ENCODE measurements around the gene DNAAF3.

DNAAF3 gene

DNA sequence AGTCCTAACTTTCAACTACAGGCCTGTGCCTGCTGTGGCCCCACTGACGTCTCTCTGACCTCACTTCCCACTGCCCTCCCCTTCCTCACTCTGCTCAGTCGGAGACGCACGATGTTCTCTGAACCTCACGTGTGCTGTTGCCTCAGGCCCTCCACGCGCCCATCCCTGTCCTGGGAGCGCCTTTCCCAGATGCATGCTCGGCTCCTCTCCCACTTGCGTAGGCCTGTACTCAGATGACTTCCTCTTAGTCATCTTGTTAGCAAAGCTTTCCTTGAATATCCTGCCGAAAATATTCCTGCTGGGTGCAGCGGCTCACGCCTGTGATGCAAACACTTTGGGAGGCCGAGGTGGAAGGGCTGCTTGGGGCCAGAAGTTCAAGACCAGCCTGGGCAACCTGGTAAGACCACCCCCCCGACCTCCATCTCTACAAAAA, 23.0 kb upstream of the DNAAF3 start:
- ATAC-seq (replicated peaks) (no peak), DNase-seq (no peak)
- Mint-ChIP-seq H3K9me3 (no peaks in the 10 kb centered on the region), H3K27me3 (peaks cover 25 to 52% of the 10 kb centered on the region in 2 donors), H3K36me3 (ENCODE audit: insufficient read depth) (peaks cover 2% of the 10 kb centered on the region), H3K4me1 (ENCODE audit: low read depth in 2 of 2) (peaks cover 0 to 3% of the 10 kb centered on the region in 2 donors), H3K27ac (no peak overlapping the region), H3K4me3 (no peak overlapping the region)

DNA sequence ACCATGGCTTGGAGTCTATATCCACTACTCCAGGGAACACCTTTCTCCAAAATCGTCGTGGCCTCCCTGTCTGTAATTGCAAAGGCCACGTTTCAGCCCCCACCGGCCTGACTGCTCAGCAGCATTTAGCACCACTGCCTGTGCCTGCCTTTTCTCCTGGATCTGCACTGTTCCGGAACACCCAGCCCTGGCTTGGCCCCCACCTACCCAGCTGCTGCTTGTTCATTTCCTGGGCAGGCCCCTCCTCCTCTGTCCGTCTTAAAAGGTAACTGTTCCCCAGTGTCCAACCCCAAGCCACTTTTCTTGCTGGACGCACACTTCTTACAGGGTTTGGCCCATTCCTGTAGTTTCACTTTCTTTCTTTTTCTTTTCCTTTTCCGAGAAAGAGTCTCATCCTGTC, 22.2 kb upstream of the DNAAF3 start:
- H3K4me1 Mint-ChIP-seq (ENCODE audit: low read depth in 2 of 2) = peaks cover 0 to 3% of the 10 kb centered on the region in 2 donors
- H3K27ac Mint-ChIP-seq = no peak overlapping the region
- H3K9me3 Mint-ChIP-seq = no peaks in the 10 kb centered on the region
- no peak overlapping the region for H3K4me3 Mint-ChIP-seq
- peaks cover 2% of the 10 kb centered on the region for H3K36me3 Mint-ChIP-seq (ENCODE audit: insufficient read depth)
- no peak for ATAC-seq (replicated peaks)
- DNase-seq = no peak
- peaks cover 33 to 54% of the 10 kb centered on the region in 2 donors for H3K27me3 Mint-ChIP-seq

DNA sequence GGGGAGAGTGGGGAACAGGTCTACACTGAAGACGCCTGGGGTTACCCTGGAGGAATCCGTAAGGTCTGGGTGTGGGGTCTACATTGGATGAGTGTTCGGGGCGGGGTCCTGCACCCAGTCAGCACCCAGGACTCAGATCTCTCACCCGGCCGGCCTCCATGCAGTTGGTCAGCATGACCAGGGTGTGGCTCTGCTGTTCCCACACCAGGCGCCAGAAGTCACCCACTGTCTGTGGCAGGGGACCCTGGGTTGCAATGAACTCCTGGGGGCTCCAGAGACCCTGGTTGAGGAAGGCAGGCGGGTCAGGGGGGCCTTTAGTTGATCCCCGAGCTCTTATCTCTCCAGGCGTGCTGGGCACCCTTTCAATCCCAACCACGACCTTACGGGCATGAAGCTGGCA, 19.7 kb upstream of the DNAAF3 start:
- Mint-ChIP-seq H3K27me3 (peaks cover 36 to 54% of the 10 kb centered on the region in 2 donors), H3K4me3 (no peak overlapping the region), H3K27ac (peak overlapping the region in 1 of 2 donors; percentile 8), H3K9me3 (no peaks in the 10 kb centered on the region), H3K36me3 (ENCODE audit: insufficient read depth) (peaks cover under 1% of the 10 kb centered on the region), H3K4me1 (ENCODE audit: low read depth in 2 of 2) (peaks cover 0 to 3% of the 10 kb centered on the region in 2 donors)
- DNase-seq = no peak
- ATAC-seq (replicated peaks) = no peak

DNA sequence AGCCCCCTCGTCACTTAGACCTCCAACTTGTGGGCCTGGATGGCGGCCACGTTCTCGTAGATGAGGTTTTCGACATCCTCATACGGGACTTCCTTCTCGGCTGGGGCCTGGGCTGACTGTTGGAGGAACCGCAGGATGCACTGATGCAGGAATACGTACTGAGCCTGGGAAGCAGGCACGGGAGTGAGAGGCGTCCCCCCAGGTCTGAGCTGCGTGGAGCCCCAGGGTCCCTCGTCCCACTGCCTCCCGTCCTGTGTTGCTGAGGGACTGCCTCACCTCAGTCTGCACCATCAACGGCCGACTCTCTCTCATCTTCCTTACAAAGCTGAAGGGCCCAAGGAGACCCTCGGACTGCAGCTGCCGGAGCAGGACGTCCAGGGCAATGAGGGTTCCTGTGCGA, 15.3 kb upstream of the DNAAF3 start:
- DNase-seq (no peak), ATAC-seq (replicated peaks) (no peak)
- Mint-ChIP-seq H3K36me3 (ENCODE audit: insufficient read depth) (peaks cover 29% of the 10 kb centered on the region), H3K27me3 (peaks cover 53 to 94% of the 10 kb centered on the region in 2 donors), H3K4me1 (ENCODE audit: low read depth in 2 of 2) (peaks cover 4 to 18% of the 10 kb centered on the region in 2 donors), H3K27ac (peak overlapping the region in 1 of 2 donors; percentile 96), H3K9me3 (no peaks in the 10 kb centered on the region), H3K4me3 (peak overlapping the region in 1 of 2 donors; percentile 33)

DNA sequence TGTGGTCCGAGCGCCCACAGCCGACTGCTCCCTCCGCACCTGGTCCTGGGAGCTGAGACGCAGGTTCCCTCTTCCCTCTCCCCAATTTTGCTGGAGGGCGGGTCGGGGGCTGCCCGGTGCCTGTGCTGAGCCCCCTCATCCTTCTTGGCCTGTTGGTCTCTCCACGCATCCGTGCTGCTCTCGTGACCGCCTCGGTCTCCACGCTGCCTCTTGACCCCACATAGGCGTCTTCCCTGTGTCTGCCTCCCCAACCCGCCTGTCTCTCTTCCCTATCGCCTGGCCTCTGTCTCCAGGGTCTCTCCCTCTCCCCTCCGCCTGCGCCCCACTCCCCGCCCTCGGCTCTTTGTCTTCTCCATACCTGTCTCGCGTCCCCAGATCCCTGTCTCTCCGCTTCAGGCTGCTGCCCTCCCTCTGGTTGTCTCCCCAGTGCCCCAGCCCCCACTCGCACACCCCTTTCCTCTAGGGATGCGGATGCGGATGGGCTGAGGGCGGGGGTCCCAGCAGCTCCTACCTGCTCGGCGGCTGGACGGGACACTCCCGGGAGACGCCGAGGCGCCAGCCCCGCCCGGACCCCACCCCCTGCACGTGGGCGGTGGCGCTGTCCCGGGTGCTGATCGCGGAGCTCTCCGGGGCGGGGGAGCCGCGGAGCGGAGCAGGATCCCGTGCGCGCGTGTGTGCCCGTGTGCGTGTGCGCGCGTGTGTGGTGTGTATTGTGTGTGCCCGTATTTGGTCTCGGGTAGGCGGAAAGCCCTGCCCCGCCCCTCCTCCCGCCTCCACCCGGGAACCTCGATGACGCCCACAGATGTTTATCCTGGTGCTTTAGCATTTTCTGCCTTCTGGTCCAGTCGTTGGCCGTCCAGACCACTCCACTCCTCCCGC, 13.4 kb upstream of the DNAAF3 start, which contains the start of gene SYT5:
TSS of gene SYT5 (minus strand) at position 684 of the 879 bp plus-strand sequence. CDS start 1,248 bp downstream, outside the sequence.
- Mint-ChIP-seq H3K4me3 (peak within 1 kb of the TSS; percentile 79 to 82), H3K9me3 (no peaks in the 10 kb centered on the region), H3K27me3 (peaks cover 50 to 94% of the 10 kb centered on the region in 2 donors), H3K36me3 (ENCODE audit: insufficient read depth) (peaks cover 29% of the 10 kb centered on the region), H3K4me1 (ENCODE audit: low read depth in 2 of 2) (peaks cover 4 to 18% of the 10 kb centered on the region in 2 donors), H3K27ac (peak within 1 kb of the TSS; percentile 96 to 97)
- ATAC-seq (replicated peaks) = peak; percentile 23
- DNase-seq = peak; percentile 52 to 60 (median 59)

DNA sequence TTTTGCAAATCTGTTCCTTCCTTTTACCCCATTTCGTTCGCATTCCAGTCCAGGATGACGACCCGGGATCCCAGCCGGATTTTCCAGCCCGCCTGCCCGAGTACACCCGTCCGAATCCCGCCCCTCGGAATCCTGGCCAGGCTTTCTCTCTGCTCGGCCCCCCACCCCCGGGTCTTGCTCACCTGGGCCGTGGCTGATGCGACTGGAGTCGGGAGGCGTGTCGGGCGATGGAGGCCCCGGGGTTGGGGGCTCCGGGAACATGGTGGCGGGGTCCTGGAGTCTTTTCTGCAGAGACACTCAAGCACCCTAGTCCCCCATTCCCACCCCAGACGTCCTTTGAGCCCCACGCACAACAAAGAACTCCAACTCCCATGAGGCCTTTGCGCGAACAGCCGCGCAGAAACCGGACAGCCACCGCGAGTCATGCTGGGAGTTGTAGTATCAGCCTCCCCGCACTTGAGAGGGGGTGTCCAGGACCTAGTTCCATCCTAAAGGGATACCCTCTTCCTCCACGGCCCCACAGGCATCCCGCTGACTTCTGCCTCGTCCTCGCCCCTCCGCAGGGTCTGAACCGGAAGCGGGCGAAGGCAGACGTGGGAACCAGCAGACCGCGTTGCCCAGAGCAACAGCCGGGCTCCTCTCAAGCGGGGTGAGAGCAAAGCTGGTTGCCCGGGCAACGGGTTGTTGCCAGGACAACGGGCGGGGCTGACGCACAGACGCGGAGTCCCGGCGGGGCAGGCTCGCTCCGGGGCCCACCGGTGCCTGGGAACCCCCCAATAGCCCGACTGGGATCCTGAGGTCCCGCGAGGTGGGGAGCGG, 12.6 kb upstream of the DNAAF3 start:
- Mint-ChIP-seq H3K36me3 (ENCODE audit: insufficient read depth) (peaks cover 29% of the 10 kb centered on the region), H3K4me1 (ENCODE audit: low read depth in 2 of 2) (peaks cover 10 to 19% of the 10 kb centered on the region in 2 donors), H3K27ac (peak overlapping the region; percentile 96 to 97), H3K9me3 (no peaks in the 10 kb centered on the region), H3K27me3 (peaks cover 52 to 94% of the 10 kb centered on the region in 2 donors), H3K4me3 (peak overlapping the region; percentile 79 to 82)
- ATAC-seq (replicated peaks) = peak; percentile 87
- peak; percentile 98 for DNase-seq

DNA sequence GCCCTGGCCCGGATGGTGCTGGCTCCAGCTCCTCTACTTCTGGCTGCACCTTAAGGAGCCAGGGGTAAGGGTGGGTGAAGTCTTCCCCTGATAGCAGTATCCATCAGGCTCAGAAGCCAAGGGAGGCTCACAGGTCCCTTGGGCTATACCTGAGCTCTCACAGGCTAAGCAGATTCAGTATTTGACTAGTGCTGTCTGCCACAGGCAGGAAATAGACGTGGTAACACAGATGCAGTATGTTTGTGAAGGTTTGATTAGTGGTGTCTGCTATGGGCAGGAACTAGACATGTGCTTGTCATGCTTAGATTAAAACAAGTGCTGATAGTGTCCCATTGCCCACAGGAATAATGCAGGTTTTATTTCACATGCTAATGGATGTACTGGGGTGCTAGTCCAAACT, 9.7 kb upstream of the DNAAF3 start:
- peaks cover 59 to 100% of the 10 kb centered on the region in 2 donors for H3K27me3 Mint-ChIP-seq
- no peak for DNase-seq
- H3K36me3 Mint-ChIP-seq (ENCODE audit: insufficient read depth) = peaks cover 28% of the 10 kb centered on the region
- H3K9me3 Mint-ChIP-seq = peaks cover 0 to 2% of the 10 kb centered on the region in 2 donors
- no peak overlapping the region for H3K27ac Mint-ChIP-seq
- no peak overlapping the region for H3K4me3 Mint-ChIP-seq
- peaks cover 23 to 28% of the 10 kb centered on the region in 2 donors for H3K4me1 Mint-ChIP-seq (ENCODE audit: low read depth in 2 of 2)
- no peak for ATAC-seq (replicated peaks)

DNA sequence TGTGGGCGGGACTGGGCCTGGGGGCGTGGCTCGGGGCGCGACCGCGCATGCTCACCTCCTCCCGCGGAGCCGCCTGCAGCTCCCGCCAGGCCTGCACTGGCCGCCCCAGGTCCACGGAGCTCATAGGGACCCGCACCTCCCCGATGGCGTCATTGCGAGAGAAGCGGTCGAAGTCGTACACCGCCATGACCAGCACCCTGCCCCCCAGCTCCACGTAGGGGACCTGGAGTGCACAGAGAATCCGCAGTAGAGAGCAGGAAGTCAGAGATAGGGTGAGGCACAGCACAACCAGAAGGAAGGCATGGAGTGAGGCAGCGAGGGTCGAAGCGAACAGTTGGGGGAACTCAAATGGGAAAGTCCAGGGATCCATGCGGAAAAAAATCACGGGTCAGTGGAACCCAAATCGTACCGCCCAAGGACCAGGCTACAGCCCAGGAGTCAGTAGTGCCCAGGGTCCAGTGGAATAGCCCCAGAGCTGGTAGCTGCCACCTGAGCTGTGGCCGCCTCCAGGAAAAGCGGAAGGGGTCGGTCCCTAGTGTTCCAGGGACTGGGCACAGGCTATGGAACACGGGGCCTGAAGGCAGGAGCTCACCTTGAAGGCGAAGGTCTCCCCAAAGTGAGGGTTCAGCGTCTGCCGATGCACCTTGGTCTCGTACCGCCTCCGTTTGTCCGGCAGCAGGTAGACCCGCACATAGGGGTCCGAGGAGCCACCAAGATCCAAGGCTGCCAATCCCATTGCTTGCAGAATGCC, 8.9 kb upstream of the DNAAF3 start:
- Mint-ChIP-seq H3K27me3 (peaks cover 59 to 100% of the 10 kb centered on the region in 2 donors), H3K27ac (no peak overlapping the region), H3K4me1 (ENCODE audit: low read depth in 2 of 2) (peaks cover 23% of the 10 kb centered on the region in 2 donors), H3K36me3 (ENCODE audit: insufficient read depth) (peaks cover 20% of the 10 kb centered on the region), H3K4me3 (no peak overlapping the region), H3K9me3 (peaks cover 0 to 2% of the 10 kb centered on the region in 2 donors)
- ATAC-seq (replicated peaks) (no peak), DNase-seq (no peak)

DNA sequence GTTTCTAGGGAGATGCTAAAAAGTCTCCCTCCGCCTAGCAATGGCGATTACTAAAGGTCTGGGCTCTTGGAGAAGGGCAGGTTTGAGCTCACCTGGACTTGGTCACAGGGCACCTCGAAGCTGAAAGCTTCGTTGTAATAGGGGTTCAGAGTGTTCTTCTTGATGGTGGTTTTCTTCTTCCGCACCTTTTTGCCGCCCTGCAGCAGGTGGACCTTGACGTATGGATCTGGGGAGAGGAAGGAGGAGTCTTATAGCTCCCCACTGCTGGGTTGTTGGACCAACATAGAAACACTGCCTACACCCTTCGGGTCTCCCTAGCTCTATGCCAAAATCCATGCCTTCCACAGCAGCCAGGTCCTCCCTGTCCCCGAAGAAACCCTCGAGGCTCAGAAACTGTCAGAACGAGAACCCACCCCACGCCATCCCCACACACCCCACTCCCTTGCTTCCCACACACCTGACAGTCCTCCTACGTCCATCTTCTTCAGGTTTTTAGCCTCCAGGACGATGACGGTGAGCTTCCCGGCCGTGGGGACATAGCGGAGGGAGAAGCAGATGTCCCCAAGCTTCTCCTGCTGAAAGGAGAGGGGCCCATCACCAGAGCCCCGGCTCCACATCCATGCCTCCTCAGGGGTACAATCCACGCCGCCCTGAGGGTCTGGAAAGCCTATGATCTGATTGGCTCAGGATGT, 8.2 kb upstream of the DNAAF3 start:
- DNase-seq = no peak
- no peak for ATAC-seq (replicated peaks)
- Mint-ChIP-seq H3K27ac (no peak overlapping the region), H3K27me3 (peaks cover 64 to 100% of the 10 kb centered on the region in 2 donors), H3K4me1 (ENCODE audit: low read depth in 2 of 2) (peaks cover 18 to 20% of the 10 kb centered on the region in 2 donors), H3K4me3 (peak overlapping the region; percentile 73 to 79), H3K9me3 (peaks cover 0 to 2% of the 10 kb centered on the region in 2 donors), H3K36me3 (ENCODE audit: insufficient read depth) (peaks cover 14% of the 10 kb centered on the region)

DNA sequence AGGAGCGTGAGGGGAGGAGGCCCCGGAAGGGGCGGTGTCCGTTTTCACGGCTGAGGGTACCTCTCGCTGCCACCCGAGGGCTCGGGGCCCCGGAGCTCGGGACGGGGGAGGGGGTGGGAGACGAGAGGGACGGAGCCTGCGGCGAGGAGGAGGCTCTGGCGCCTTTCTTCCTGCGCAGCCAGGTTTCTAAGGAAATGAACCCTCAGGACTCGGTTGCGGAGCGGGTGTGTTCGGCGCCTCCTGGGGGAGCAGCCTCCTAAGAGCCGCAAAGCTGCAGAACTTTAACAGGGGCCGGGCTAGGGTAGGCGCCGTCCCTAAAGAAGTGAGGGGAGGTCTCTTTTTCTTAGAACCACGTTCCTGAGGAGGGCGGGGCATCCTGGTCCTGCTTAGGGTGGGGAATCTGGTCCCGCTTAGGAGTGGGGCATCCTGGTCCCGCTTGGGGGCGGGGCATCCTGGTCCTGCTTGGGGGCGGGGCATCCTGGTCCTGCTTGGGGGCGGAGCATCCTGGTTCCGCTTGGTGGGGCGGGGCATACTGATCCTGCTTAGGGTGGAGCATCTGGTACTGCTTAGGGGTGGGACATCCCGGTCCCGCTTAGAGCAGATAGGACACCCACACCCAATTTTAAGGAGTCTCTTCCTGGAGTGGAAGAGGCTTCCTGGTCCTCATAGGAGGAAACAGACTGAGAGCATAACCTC, 7.4 kb upstream of the DNAAF3 start:
- peaks cover 68 to 100% of the 10 kb centered on the region in 2 donors for H3K27me3 Mint-ChIP-seq
- peaks cover 12 to 19% of the 10 kb centered on the region in 2 donors for H3K4me1 Mint-ChIP-seq (ENCODE audit: low read depth in 2 of 2)
- peaks cover 0 to 2% of the 10 kb centered on the region in 2 donors for H3K9me3 Mint-ChIP-seq
- ATAC-seq (replicated peaks) (peak; percentile 50), DNase-seq (no peak)
- H3K4me3 Mint-ChIP-seq = peak overlapping the region; percentile 73 to 79
- no peak overlapping the region for H3K27ac Mint-ChIP-seq
- H3K36me3 Mint-ChIP-seq (ENCODE audit: insufficient read depth) = peaks cover 7% of the 10 kb centered on the region

DNA sequence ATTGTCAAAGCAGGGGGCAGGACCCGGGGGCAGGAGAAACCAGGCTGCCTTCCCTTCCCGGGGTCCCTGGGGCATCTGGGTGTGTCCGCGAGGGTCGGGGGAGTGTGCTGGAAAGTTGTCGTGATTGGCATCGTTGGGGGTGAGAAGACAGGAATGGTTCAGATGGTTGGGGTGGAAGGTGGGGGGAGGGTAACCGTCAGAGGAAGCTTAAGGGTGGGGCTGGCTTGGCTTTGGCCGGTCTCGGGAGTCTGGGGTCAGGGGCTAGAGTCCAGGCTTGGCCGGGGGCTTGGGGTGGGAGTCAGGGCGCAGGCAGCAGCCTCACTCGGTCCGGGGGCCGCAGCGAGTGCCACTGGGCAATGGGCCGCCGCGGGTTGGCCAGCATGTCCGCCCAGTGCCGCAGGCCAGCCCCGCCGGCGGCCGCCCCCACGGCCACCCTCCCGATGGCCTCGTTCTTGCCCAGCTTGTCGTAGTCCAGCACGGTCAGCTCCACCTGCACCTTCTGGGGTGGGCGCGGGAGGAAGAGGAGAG, 6.8 kb upstream of the DNAAF3 start:
- DNase-seq (no peak), ATAC-seq (replicated peaks) (no peak)
- H3K27me3 Mint-ChIP-seq = peaks cover 66 to 98% of the 10 kb centered on the region in 2 donors
- H3K9me3 Mint-ChIP-seq = peaks cover 0 to 2% of the 10 kb centered on the region in 2 donors
- H3K36me3 Mint-ChIP-seq (ENCODE audit: insufficient read depth) = peaks cover 5% of the 10 kb centered on the region
- no peak overlapping the region for H3K27ac Mint-ChIP-seq
- peak overlapping the region; percentile 73 to 79 for H3K4me3 Mint-ChIP-seq
- H3K4me1 Mint-ChIP-seq (ENCODE audit: low read depth in 2 of 2) = peaks cover 10 to 19% of the 10 kb centered on the region in 2 donors

DNA sequence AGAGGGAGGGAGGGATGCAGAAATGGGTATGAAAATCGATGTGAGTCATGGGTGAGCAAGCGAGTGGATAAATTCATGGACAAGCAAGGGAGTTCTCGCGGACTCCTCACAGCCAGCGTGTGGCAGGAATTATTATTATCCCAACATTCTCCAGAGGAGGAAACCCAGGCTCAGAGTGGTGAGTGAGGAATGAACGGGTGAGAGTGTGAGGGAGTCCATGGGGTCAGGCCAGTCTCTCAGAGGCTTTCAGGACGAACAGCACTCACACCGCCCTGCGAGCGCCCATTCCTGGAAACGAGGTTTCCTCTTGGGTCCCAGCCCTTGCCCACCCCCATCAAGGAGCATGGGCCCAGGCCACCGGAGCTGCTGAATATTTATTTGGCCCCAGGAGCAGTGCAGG, 6.3 kb upstream of the DNAAF3 start:
- ATAC-seq (replicated peaks) (no peak), DNase-seq (no peak)
- Mint-ChIP-seq H3K27ac (no peak overlapping the region), H3K9me3 (peaks cover 0 to 2% of the 10 kb centered on the region in 2 donors), H3K4me1 (ENCODE audit: low read depth in 2 of 2) (peaks cover 10 to 19% of the 10 kb centered on the region in 2 donors), H3K4me3 (peak overlapping the region; percentile 73 to 79), H3K27me3 (peaks cover 66 to 98% of the 10 kb centered on the region in 2 donors), H3K36me3 (ENCODE audit: insufficient read depth) (peaks cover 1% of the 10 kb centered on the region)

Measured in effector memory CD8-positive, alpha-beta T cell (primary cell).